ENCODE measurements around the gene PTPRT. TPM values are rescaled to one million over a fixed set of nuclear protein-coding genes. Genes with fewer than 3 reads are reported as not detected.

The PTPRT gene
- total RNA-seq, 1 experiment from 2014 or later = not detected

GRCh38 chr20:42988319-42988718 is 201.4 kb downstream of the PTPRT start:
- ChIA-PET POLR2A (no interaction called here), CTCF (no interaction called here)
- DNase-seq (ENCODE audit: low read depth, low spot score) (no peak), ATAC-seq (no peak)
- TF ChIP-seq SIN3A (IDR thresholded peaks at IDR 0.05; ENCODE audit: borderline replicate concordance, insufficient read depth, low read depth, low read length) = no peak
- TF ChIP-seq TCF7L2 (IDR thresholded peaks at IDR 0.05; ENCODE audit: low read depth, low read length) = no peak
- TF ChIP-seq POLR2AphosphoS5 (IDR thresholded peaks at IDR 0.05; ENCODE audit: low read depth, low read length) = no peak
- TF ChIP-seq REST (IDR thresholded peaks at IDR 0.05; ENCODE audit: insufficient read depth in 1 of 2, low read depth in 2 of 2, low read length in 1 of 2) = no peak
- no peak for TF ChIP-seq CTCF (IDR thresholded peaks at IDR 0.05)
- no TSS peak for BruUV-seq (replicated peaks)
- Histone ChIP-seq H3K27me3 (ENCODE audit: control insufficient read depth, insufficient read depth, low read length) (no peaks in the 10 kb centered on the region; the same call in 1 of the 2 replicates), H3K4me1 (ENCODE audit: control insufficient read depth, insufficient read depth, low read length) (no peaks in the 10 kb centered on the region), H3K36me3 (ENCODE audit: control insufficient read depth, insufficient read depth, low read length) (no peaks in the 10 kb centered on the region), H3K27ac (ENCODE audit: low read length) (no peak overlapping the region), H3K4me3 (ENCODE audit: low read depth in 2 of 2, low read length in 2 of 2) (no peak overlapping the region), H3K9me3 (ENCODE audit: control insufficient read depth, insufficient read depth, low read depth, low read length) (no peaks in the 10 kb centered on the region)
- intact Hi-C loops (cut with micrococcal nuclease; ENCODE audit: unreplicated experiment) (no loop called here), in situ Hi-C loops (cut with HindIII; ENCODE audit: low pct_unique_long_range_greater_than_20kb, low sequenced_read_pairs) (no loop called here)

GRCh38 chr20:42987376-42988114 is 202.2 kb downstream of the PTPRT start:
- intact Hi-C loops (cut with micrococcal nuclease; ENCODE audit: unreplicated experiment) (no loop called here), in situ Hi-C loops (cut with HindIII; ENCODE audit: low pct_unique_long_range_greater_than_20kb, low sequenced_read_pairs) (no loop called here)
- Histone ChIP-seq H3K4me1 (ENCODE audit: control insufficient read depth, insufficient read depth, low read length) (no peaks in the 10 kb centered on the region), H3K4me3 (ENCODE audit: low read depth in 2 of 2, low read length in 2 of 2) (no peak overlapping the region), H3K36me3 (ENCODE audit: control insufficient read depth, insufficient read depth, low read length) (no peaks in the 10 kb centered on the region), H3K27me3 (ENCODE audit: control insufficient read depth, insufficient read depth, low read length) (no peaks in the 10 kb centered on the region; the same call in 1 of the 2 replicates), H3K9me3 (ENCODE audit: control insufficient read depth, insufficient read depth, low read depth, low read length) (no peaks in the 10 kb centered on the region), H3K27ac (ENCODE audit: low read length) (no peak overlapping the region)
- CTCF ChIA-PET = no interaction called here
- DNase-seq (ENCODE audit: low read depth, low spot score) = no peak
- POLR2A ChIA-PET = no interaction called here
- TF ChIP-seq SIN3A (IDR thresholded peaks at IDR 0.05; ENCODE audit: borderline replicate concordance, insufficient read depth, low read depth, low read length) (no peak), CTCF (IDR thresholded peaks at IDR 0.05) (no peak), REST (IDR thresholded peaks at IDR 0.05; ENCODE audit: insufficient read depth in 1 of 2, low read depth in 2 of 2, low read length in 1 of 2) (no peak), POLR2AphosphoS5 (IDR thresholded peaks at IDR 0.05; ENCODE audit: low read depth, low read length) (no peak), TCF7L2 (IDR thresholded peaks at IDR 0.05; ENCODE audit: low read depth, low read length) (no peak)
- no peak for ATAC-seq
- BruUV-seq (replicated peaks) = no TSS peak

Measured in Panc1 (cell line).